PC-3 (cell line): ENCODE results near the gene OPN1MW3. TPM values are rescaled to one million over a fixed set of nuclear protein-coding genes. Genes with fewer than 3 reads are reported as not detected.

Source experiments
- ATAC-seq: fragments of 200-7000 bp; cut with Tn5 transposase; 2 replicates; pipeline ENCODE4 v1.9.1; 2020; ENCODE audit warnings: mild to moderate bottlenecking, moderate library complexity
- BruUV-seq: library from RNA; stranded (reverse); fragments of 400-500 nt; replicated peaks from 2 replicates; lab custom pipeline; 2021; lab: Mats Ljungman, UMichigan
- CTCF ChIA-PET: fragments of 300-600 bp; sonication (Branson Sonifier 250); formaldehyde crosslinking; loops from one replicate; lab custom pipeline; 2022; ENCODE audit warnings: antibody characterized with exemption; lab: Charles Lee
- POLR2A ChIA-PET: fragments of 300-600 bp; sonication (Branson Sonifier 250); formaldehyde crosslinking; loops from one replicate; lab custom pipeline; 2022; ENCODE audit warnings: antibody characterized with exemption; ENCODE audit not compliant: unreplicated experiment; lab: Charles Lee
- DNase-seq: peaks from one replicate; pipeline ENCODE4 v3.0.0-alpha.2; 2015
- H2AFZ ChIP-seq: fragments of 300-600 bp; sonication (generic); 2 replicates; pipeline ENCODE4 v1.6.0; 2016; ENCODE audit warnings: antibody characterized with exemption, low read length
- H3F3A ChIP-seq: fragments of 300-600 bp; sonication (generic); one replicate; pipeline ENCODE4 v1.6.0; 2017; ENCODE audit warnings: antibody characterized with exemption, low read length, control low read depth, mild to moderate bottlenecking; ENCODE audit not compliant: unreplicated experiment
- H3K27ac ChIP-seq: fragments of 300-600 bp; sonication (generic); 2 replicates; pipeline ENCODE4 v1.5.1; 2016; ENCODE audit warnings: mild to moderate bottlenecking, low read length
- H3K27me3 ChIP-seq: fragments of 300-600 bp; sonication (generic); 2 replicates; pipeline ENCODE4 v1.6.1; 2016; ENCODE audit warnings: low read length, mixed read lengths
- H3K36me3 ChIP-seq: fragments of 300-600 bp; sonication (generic); 2 replicates; pipeline ENCODE4 v1.6.1; 2016; ENCODE audit warnings: low read depth, mixed run types, low read length, mixed read lengths
- H3K4me1 ChIP-seq: fragments of 300-600 bp; sonication (generic); 2 replicates; pipeline ENCODE4 v1.5.1; 2016; ENCODE audit warnings: low read length; ENCODE audit not compliant: insufficient read depth
- H3K4me2 ChIP-seq: fragments of 300-600 bp; sonication (generic); 2 replicates; pipeline ENCODE4 v1.6.0; 2016; ENCODE audit warnings: low read length
- H3K4me3 ChIP-seq: fragments of 300-600 bp; sonication (generic); 2 replicates; pipeline ENCODE4 v1.5.1; 2016; ENCODE audit warnings: mild to moderate bottlenecking, low read length, mixed read lengths
- H3K79me2 ChIP-seq: fragments of 300-600 bp; sonication (generic); 2 replicates; pipeline ENCODE4 v1.6.1; 2017; ENCODE audit warnings: low read length, mixed read lengths
- H3K9ac ChIP-seq: fragments of 300-600 bp; sonication (generic); 2 replicates; pipeline ENCODE4 v1.6.0; 2016; ENCODE audit warnings: mild to moderate bottlenecking, low read length
- H3K9me2 ChIP-seq: fragments of 300-600 bp; sonication (generic); replicated peaks from 2 replicates; pipeline ENCODE4 v1.6.1; 2016; ENCODE audit warnings: mixed run types, low read length, mixed read lengths
- H3K9me3 ChIP-seq: fragments of 300-600 bp; sonication (generic); 2 replicates; pipeline ENCODE4 v1.6.1; 2016; ENCODE audit warnings: low read length, mixed read lengths
- H4K20me1 ChIP-seq: fragments of 300-600 bp; sonication (generic); 2 replicates; pipeline ENCODE4 v1.6.1; 2016; ENCODE audit warnings: low read length, mixed read lengths
- CTCF ChIP-seq: fragments of 300-600 bp; sonication (generic); conservative IDR thresholded peaks from 2 replicates; pipeline ENCODE4 v1.5.1; 2017; ENCODE audit warnings: antibody characterized with exemption, low read depth, mild to moderate bottlenecking, low read length
- EZH2 ChIP-seq: fragments of 300-600 bp; sonication (generic); IDR thresholded peaks from one replicate; pipeline ENCODE4 v1.6.1; 2017; ENCODE audit warnings: antibody characterized with exemption, mild to moderate bottlenecking, low read length; ENCODE audit not compliant: unreplicated experiment
- EZH2phosphoT487 ChIP-seq: fragments of 300-600 bp; sonication (generic); IDR thresholded peaks from 2 replicates; pipeline ENCODE4 v1.6.1; 2018; ENCODE audit warnings: mild to moderate bottlenecking, antibody characterized with exemption, low read length, borderline replicate concordance
- intact Hi-C: fragments of 100-400 bp; cut with micrococcal nuclease; formaldehyde crosslinking; loops from 2 replicates; pipeline ENCODE4 v1.9.0; 2023
- total RNA-seq: library from RNA; depleted of rRNA; stranded (reverse); fragments of >200 nt; gene quantifications from 2 replicates; pipeline ENCODE4 v1.2.3, GENCODE V29; 2014

The OPN1MW3 gene
- total RNA-seq, 1 experiment from 2014 or later: not detected

GRCh38 chrX:154310616-154311536, 53.5 kb downstream of the OPN1MW3 start:
- no peaks in the 10 kb centered on the region for H4K20me1 ChIP-seq
- TF ChIP-seq CTCF (no peak), EZH2phosphoT487 (no peak), EZH2 (no peak)
- no peak overlapping the region for H3K27ac ChIP-seq
- no TSS peak for BruUV-seq
- no peaks in the 10 kb centered on the region for H3K27me3 ChIP-seq
- no peak for DNase-seq
- no peak overlapping the region for H3K9ac ChIP-seq
- no peaks in the 10 kb centered on the region for H3F3A ChIP-seq
- H3K79me2 ChIP-seq: no peaks in the 10 kb centered on the region
- no peaks in the 10 kb centered on the region for H3K9me2 ChIP-seq
- CTCF ChIA-PET: no interaction called here
- POLR2A ChIA-PET: no interaction called here
- H3K4me1 ChIP-seq: no peaks in the 10 kb centered on the region
- no peak for ATAC-seq
- H3K4me3 ChIP-seq: no peak overlapping the region
- H2AFZ ChIP-seq: no peak overlapping the region
- intact Hi-C loops: no loop called here
- H3K9me3 ChIP-seq: no peaks in the 10 kb centered on the region
- H3K36me3 ChIP-seq: no peaks in the 10 kb centered on the region
- H3K4me2 ChIP-seq: no peak overlapping the region

GRCh38 chrX:154312116-154312515, 54.7 kb downstream of the OPN1MW3 start:
- POLR2A ChIA-PET: no interaction called here
- intact Hi-C loops: no loop called here

More at GRCh38 chrX:154312116-154312515, 54.7 kb downstream of the OPN1MW3 start:
- Histone ChIP-seq H3K27ac (no peak overlapping the region), H4K20me1 (no peaks in the 10 kb centered on the region), H3K4me3 (no peak overlapping the region), H3K9me2 (no peaks in the 10 kb centered on the region), H3K4me1 (no peaks in the 10 kb centered on the region), H3F3A (no peaks in the 10 kb centered on the region), H2AFZ (no peak overlapping the region), H3K9me3 (no peaks in the 10 kb centered on the region), H3K9ac (no peak overlapping the region), H3K36me3 (no peaks in the 10 kb centered on the region), H3K79me2 (no peaks in the 10 kb centered on the region), H3K4me2 (no peak overlapping the region), H3K27me3 (no peaks in the 10 kb centered on the region)
- TF ChIP-seq CTCF (no peak), EZH2phosphoT487 (no peak), EZH2 (no peak)
- CTCF ChIA-PET: no interaction called here
- no peak for DNase-seq
- BruUV-seq: no TSS peak
- ATAC-seq: no peak
